Measurements from ENCODE around the gene MMP25.

MMP25 gene

GRCh38 chr16:3038896-3039295 is 7.5 kb upstream of the MMP25 start:
- H3K4me3 ChIP-seq (replicated peaks; ENCODE audit: low read depth, low read length): no peak overlapping the region
- DNase-seq (ENCODE audit: low read depth): no peak
- no peak for TF ChIP-seq CTCF (IDR thresholded peaks at IDR 0.05; ENCODE audit: low read length, missing control alignments)

- no peak for DNase-seq (ENCODE audit: low read depth)
- no peak for TF ChIP-seq CTCF (IDR thresholded peaks at IDR 0.05; ENCODE audit: low read length, missing control alignments)
- H3K4me3 ChIP-seq (replicated peaks; ENCODE audit: low read depth, low read length): no peak overlapping the region
Measured at GRCh38 chr16:3042376-3042775, 4.0 kb upstream of the MMP25 start.

- no peak overlapping the region for H3K4me3 ChIP-seq (replicated peaks; ENCODE audit: low read depth, low read length)
- no peak for TF ChIP-seq CTCF (IDR thresholded peaks at IDR 0.05; ENCODE audit: low read length, missing control alignments)
- DNase-seq (ENCODE audit: low read depth): no peak
Measured at GRCh38 chr16:3044708-3045107, 1.7 kb upstream of the MMP25 start.

GRCh38 chr16:3046641-3047386 is 453 bp downstream of the MMP25 start:
- no peak overlapping the region for H3K4me3 ChIP-seq (replicated peaks; ENCODE audit: low read depth, low read length)
- DNase-seq (ENCODE audit: low read depth): no peak
- no peak for TF ChIP-seq CTCF (IDR thresholded peaks at IDR 0.05; ENCODE audit: low read length, missing control alignments)

GRCh38 chr16:3047387-3047720 is 993 bp downstream of the MMP25 start:
- no peak for TF ChIP-seq CTCF (IDR thresholded peaks at IDR 0.05; ENCODE audit: low read length, missing control alignments)
- DNase-seq (ENCODE audit: low read depth): no peak
- H3K4me3 ChIP-seq (replicated peaks; ENCODE audit: low read depth, low read length): no peak overlapping the region

- no peak overlapping the region for H3K4me3 ChIP-seq (replicated peaks; ENCODE audit: low read depth, low read length)
- TF ChIP-seq CTCF (IDR thresholded peaks at IDR 0.05; ENCODE audit: low read length, missing control alignments): no peak
Measured at GRCh38 chr16:3049921-3050481, 3.6 kb downstream of the MMP25 start.

GRCh38 chr16:3050487-3050886 is 4.1 kb downstream of the MMP25 start:
- TF ChIP-seq CTCF (IDR thresholded peaks at IDR 0.05; ENCODE audit: low read length, missing control alignments): no peak
- DNase-seq (ENCODE audit: low read depth): no peak
- no peak overlapping the region for H3K4me3 ChIP-seq (replicated peaks; ENCODE audit: low read depth, low read length)

More at GRCh38 chr16:3049921-3050481, 3.6 kb downstream of the MMP25 start:
- no peak for DNase-seq (ENCODE audit: low read depth)
